Measurements from ENCODE around the gene NPHS2.

NPHS2 gene

DNA sequence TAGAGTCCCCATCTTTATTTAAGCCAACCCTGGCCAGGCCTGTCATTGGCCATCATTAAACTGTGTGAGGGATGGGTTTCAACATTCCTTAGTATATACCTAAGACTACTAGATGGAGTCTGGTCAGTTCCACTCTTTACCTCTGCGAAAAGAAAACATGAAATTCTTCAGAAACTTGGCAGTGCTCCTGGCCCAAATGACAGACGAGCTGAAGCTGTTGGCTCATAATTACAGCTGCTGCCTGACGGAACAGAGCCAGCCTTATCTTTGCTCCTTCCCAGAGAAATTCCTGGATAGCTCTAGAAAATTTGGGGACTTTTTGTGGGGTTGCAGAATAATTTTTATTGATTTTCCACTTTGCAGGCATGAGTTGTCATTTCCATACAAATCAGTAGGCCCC, 30.4 kb downstream of the NPHS2 start:
- no CpG with 5 or more reads among the region's 3 CpGs for WGBS (ENCODE audit: extremely low coverage, insufficient coverage, insufficient read length)
- no peaks in the 10 kb centered on the region for H3K79me1 ChIP-seq (ENCODE audit: low read length)
- H2BK120ac ChIP-seq (ENCODE audit: insufficient read depth, low read length, poor library complexity): no peak overlapping the region
- H3K4me1 ChIP-seq (ENCODE audit: control insufficient read depth in 1 of 2, insufficient read depth in 2 of 2, low read length in 2 of 2): peaks cover 4 to 15% of the 10 kb centered on the region in 2 experiments
- no peak overlapping the region for H4K8ac ChIP-seq (ENCODE audit: low read depth, low read length)
- H3K4me2 ChIP-seq (ENCODE audit: low read length): no peak overlapping the region
- no peaks in the 10 kb centered on the region for H3K27me3 ChIP-seq (ENCODE audit: insufficient read depth, low read length)
- no peak overlapping the region for H2AFZ ChIP-seq (ENCODE audit: insufficient read depth, low read length, poor library complexity)
- H3K27ac ChIP-seq (ENCODE audit: low read depth, low read length): no peak overlapping the region
- no peaks in the 10 kb centered on the region for H3K36me3 ChIP-seq (ENCODE audit: control insufficient read depth in 1 of 2, insufficient read depth in 2 of 2, low read length in 2 of 2)
- H2BK12ac ChIP-seq (ENCODE audit: low read length): no peak overlapping the region
- peak in 1 of 2 donors; percentile 48 for DNase-seq
- H3K79me2 ChIP-seq (ENCODE audit: control insufficient read depth, insufficient read depth, low read length, poor library complexity): no peaks in the 10 kb centered on the region
- H3K14ac ChIP-seq (ENCODE audit: low read length): no peak overlapping the region
- H3K4me3 ChIP-seq (ENCODE audit: low read depth, low read length): no peak overlapping the region
- H4K91ac ChIP-seq (ENCODE audit: low read depth, low read length): no peak overlapping the region
- H3K18ac ChIP-seq (ENCODE audit: low read length): no peak overlapping the region
- no peak overlapping the region for H2AK5ac ChIP-seq (ENCODE audit: low read length)
- no peak overlapping the region for H3K23ac ChIP-seq (ENCODE audit: low read length)
- no peak overlapping the region for H4K12ac ChIP-seq (ENCODE audit: low read depth, low read length)
- no peak overlapping the region for H3K9ac ChIP-seq (ENCODE audit: low read length)
- H3K9me3 ChIP-seq (ENCODE audit: insufficient read depth, low read depth, low read length): peaks cover 4% of the 10 kb centered on the region
- H3K4ac ChIP-seq (ENCODE audit: low read depth, low read length): no peak overlapping the region
- H2BK5ac ChIP-seq (ENCODE audit: low read depth, low read length, poor library complexity): no peak overlapping the region

DNA sequence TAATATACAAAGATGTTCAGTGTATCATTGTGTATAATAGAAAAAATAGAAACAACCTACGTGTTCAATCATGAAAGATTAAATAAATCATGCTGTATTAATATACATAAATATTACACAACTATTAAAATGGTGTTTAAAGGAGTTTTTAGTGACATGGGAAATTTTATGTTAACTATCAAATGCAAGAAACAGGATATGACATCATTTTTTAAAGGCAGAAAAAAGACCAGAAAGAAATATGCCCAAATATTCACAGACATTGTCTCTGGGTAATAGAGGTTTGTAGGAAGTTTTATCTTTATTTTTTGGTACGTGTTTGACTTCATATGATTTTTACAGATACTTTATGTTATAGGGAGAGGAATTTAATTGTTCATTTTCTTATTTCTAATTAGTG, 34.0 kb downstream of the NPHS2 start:
- H4K8ac ChIP-seq (ENCODE audit: low read depth, low read length): no peak overlapping the region
- H4K12ac ChIP-seq (ENCODE audit: low read depth, low read length): no peak overlapping the region
- H3K4me1 ChIP-seq (ENCODE audit: control insufficient read depth in 1 of 2, insufficient read depth in 2 of 2, low read length in 2 of 2): peaks cover 0 to 7% of the 10 kb centered on the region in 2 experiments
- no peak overlapping the region for H2BK5ac ChIP-seq (ENCODE audit: low read depth, low read length, poor library complexity)
- H3K4me3 ChIP-seq (ENCODE audit: low read depth, low read length): no peak overlapping the region
- H3K4ac ChIP-seq (ENCODE audit: low read depth, low read length): no peak overlapping the region
- H3K14ac ChIP-seq (ENCODE audit: low read length): no peak overlapping the region
- no peak overlapping the region for H3K23ac ChIP-seq (ENCODE audit: low read length)
- H2AFZ ChIP-seq (ENCODE audit: insufficient read depth, low read length, poor library complexity): no peak overlapping the region
- H2AK5ac ChIP-seq (ENCODE audit: low read length): no peak overlapping the region
- no peaks in the 10 kb centered on the region for H3K36me3 ChIP-seq (ENCODE audit: control insufficient read depth in 1 of 2, insufficient read depth in 2 of 2, low read length in 2 of 2)
- no peak overlapping the region for H2BK12ac ChIP-seq (ENCODE audit: low read length)
- H2BK120ac ChIP-seq (ENCODE audit: insufficient read depth, low read length, poor library complexity): no peak overlapping the region
- H3K9me3 ChIP-seq (ENCODE audit: insufficient read depth, low read depth, low read length): peaks cover 4% of the 10 kb centered on the region
- no peak for DNase-seq
- no peaks in the 10 kb centered on the region for H3K27me3 ChIP-seq (ENCODE audit: insufficient read depth, low read length)
- no CpG with 5 or more reads among the region's 2 CpGs for WGBS (ENCODE audit: extremely low coverage, insufficient coverage, insufficient read length)
- no peak overlapping the region for H3K27ac ChIP-seq (ENCODE audit: low read depth, low read length)
- no peaks in the 10 kb centered on the region for H3K79me2 ChIP-seq (ENCODE audit: control insufficient read depth, insufficient read depth, low read length, poor library complexity)
- H3K9ac ChIP-seq (ENCODE audit: low read length): no peak overlapping the region
- H4K91ac ChIP-seq (ENCODE audit: low read depth, low read length): no peak overlapping the region
- H3K18ac ChIP-seq (ENCODE audit: low read length): no peak overlapping the region
- no peaks in the 10 kb centered on the region for H3K79me1 ChIP-seq (ENCODE audit: low read length)
- H3K4me2 ChIP-seq (ENCODE audit: low read length): no peak overlapping the region

DNA sequence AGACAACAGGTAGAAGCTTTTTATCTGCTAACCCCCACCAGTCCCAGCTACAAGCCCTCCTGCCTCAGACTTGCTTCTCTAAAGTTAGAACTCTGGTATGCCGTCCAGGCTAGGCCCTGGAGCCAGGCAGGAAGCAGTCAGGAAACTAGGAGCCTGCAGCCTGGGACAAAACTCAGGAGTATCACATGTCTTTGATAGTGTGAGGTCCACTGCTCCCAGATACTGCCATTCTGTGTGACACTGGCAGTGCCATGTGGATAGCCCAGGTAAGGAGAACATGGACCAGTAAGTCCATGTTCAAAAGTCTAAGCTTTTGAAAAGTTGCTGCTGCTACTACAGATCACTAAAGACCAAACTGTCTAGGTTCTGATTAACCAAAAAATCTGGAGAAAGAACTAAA, 45.4 kb downstream of the NPHS2 start:
- Histone ChIP-seq H3K79me2 (ENCODE audit: control insufficient read depth, insufficient read depth, low read length, poor library complexity) (no peaks in the 10 kb centered on the region), H2AK5ac (ENCODE audit: low read length) (no peak overlapping the region), H2AFZ (ENCODE audit: insufficient read depth, low read length, poor library complexity) (no peak overlapping the region), H3K27me3 (ENCODE audit: insufficient read depth, low read length) (no peaks in the 10 kb centered on the region), H3K4me1 (ENCODE audit: control insufficient read depth in 1 of 2, insufficient read depth in 2 of 2, low read length in 2 of 2) (no peaks in the 10 kb centered on the region), H3K27ac (ENCODE audit: low read depth, low read length) (no peak overlapping the region), H3K36me3 (ENCODE audit: control insufficient read depth in 1 of 2, insufficient read depth in 2 of 2, low read length in 2 of 2) (no peaks in the 10 kb centered on the region), H4K8ac (ENCODE audit: low read depth, low read length) (no peak overlapping the region), H3K79me1 (ENCODE audit: low read length) (no peaks in the 10 kb centered on the region), H3K4me2 (ENCODE audit: low read length) (no peak overlapping the region), H3K14ac (ENCODE audit: low read length) (no peak overlapping the region), H3K18ac (ENCODE audit: low read length) (no peak overlapping the region), H3K9me3 (ENCODE audit: insufficient read depth, low read depth, low read length) (no peaks in the 10 kb centered on the region), H2BK5ac (ENCODE audit: low read depth, low read length, poor library complexity) (no peak overlapping the region), H3K4me3 (ENCODE audit: low read depth, low read length) (no peak overlapping the region), H3K23ac (ENCODE audit: low read length) (no peak overlapping the region), H2BK12ac (ENCODE audit: low read length) (no peak overlapping the region), H3K4ac (ENCODE audit: low read depth, low read length) (no peak overlapping the region), H3K9ac (ENCODE audit: low read length) (no peak overlapping the region), H2BK120ac (ENCODE audit: insufficient read depth, low read length, poor library complexity) (no peak overlapping the region), H4K12ac (ENCODE audit: low read depth, low read length) (no peak overlapping the region), H4K91ac (ENCODE audit: low read depth, low read length) (no peak overlapping the region)
- DNase-seq: no peak
- WGBS (ENCODE audit: extremely low coverage, insufficient coverage, insufficient read length): no CpG with 5 or more reads among the region's 1 CpG

DNA sequence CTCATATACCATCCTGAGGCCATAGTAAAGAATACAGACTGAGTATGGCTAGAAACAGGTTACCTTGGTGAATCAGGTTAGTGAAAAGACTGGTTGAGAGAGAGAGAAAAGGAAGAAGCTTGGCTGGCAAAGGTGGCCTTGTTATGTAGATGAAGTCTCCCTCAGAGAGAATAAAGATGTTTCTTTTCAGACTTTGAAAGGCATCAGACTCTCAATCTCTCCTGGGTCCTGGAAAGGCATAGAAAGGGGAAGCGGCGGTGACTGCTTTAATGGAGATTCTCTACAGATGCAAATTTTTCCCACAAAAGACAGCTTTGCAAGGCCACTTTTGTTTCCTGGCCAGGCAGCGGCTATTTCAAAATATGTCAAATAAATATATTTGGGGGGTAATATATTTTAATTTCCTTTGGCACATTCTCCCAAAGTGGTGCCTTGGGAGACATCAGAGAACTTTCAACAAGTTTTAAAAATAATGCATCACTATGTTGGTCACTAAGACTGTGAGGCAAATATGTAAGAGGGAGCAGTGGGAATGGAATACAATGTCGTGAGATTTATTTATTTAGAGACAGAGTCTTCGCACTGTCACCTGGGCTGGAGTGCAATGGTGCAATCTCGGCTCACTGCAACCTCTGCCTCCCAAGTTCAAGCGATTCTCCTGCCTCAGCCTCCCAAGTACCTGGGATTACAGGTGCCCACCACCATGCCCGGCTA, 46.1 kb downstream of the NPHS2 start:
- Histone ChIP-seq H3K23ac (ENCODE audit: low read length) (no peak overlapping the region), H3K79me2 (ENCODE audit: control insufficient read depth, insufficient read depth, low read length, poor library complexity) (no peaks in the 10 kb centered on the region), H4K12ac (ENCODE audit: low read depth, low read length) (no peak overlapping the region), H2BK5ac (ENCODE audit: low read depth, low read length, poor library complexity) (no peak overlapping the region), H3K79me1 (ENCODE audit: low read length) (no peaks in the 10 kb centered on the region), H3K18ac (ENCODE audit: low read length) (no peak overlapping the region), H4K91ac (ENCODE audit: low read depth, low read length) (no peak overlapping the region), H3K9me3 (ENCODE audit: insufficient read depth, low read depth, low read length) (no peaks in the 10 kb centered on the region), H3K27me3 (ENCODE audit: insufficient read depth, low read length) (no peaks in the 10 kb centered on the region), H3K14ac (ENCODE audit: low read length) (no peak overlapping the region), H2AK5ac (ENCODE audit: low read length) (no peak overlapping the region), H4K8ac (ENCODE audit: low read depth, low read length) (no peak overlapping the region), H3K27ac (ENCODE audit: low read depth, low read length) (no peak overlapping the region), H3K4me1 (ENCODE audit: control insufficient read depth in 1 of 2, insufficient read depth in 2 of 2, low read length in 2 of 2) (no peaks in the 10 kb centered on the region), H3K36me3 (ENCODE audit: control insufficient read depth in 1 of 2, insufficient read depth in 2 of 2, low read length in 2 of 2) (no peaks in the 10 kb centered on the region), H3K4ac (ENCODE audit: low read depth, low read length) (no peak overlapping the region), H3K4me2 (ENCODE audit: low read length) (no peak overlapping the region), H2BK120ac (ENCODE audit: insufficient read depth, low read length, poor library complexity) (no peak overlapping the region), H2BK12ac (ENCODE audit: low read length) (no peak overlapping the region), H3K9ac (ENCODE audit: low read length) (no peak overlapping the region), H3K4me3 (ENCODE audit: low read depth, low read length) (no peak overlapping the region), H2AFZ (ENCODE audit: insufficient read depth, low read length, poor library complexity) (no peak overlapping the region)
- no peak for DNase-seq
- WGBS (ENCODE audit: extremely low coverage, insufficient coverage, insufficient read length): no CpG with 5 or more reads among the region's 8 CpGs

All from trophoblast cell (in vitro differentiated cells and primary cell).